Esophagus muscularis mucosa (tissue), 4 donors: ENCODE measurements around the gene CDK14. TPM values are rescaled to one million over a fixed set of nuclear protein-coding genes. Genes with fewer than 3 reads are reported as not detected.

Experiments used
- DNase-seq: peaks from one replicate; pipeline ENCODE4 v3.0.0-alpha.2; 2017; ENCODE audit errors: extremely low spot score
- H3K27ac ChIP-seq, 4 donors: fragments of 200-600 bp; sonication (generic); replicated peaks in 1 of 4; 1 replicate in 3 of 4; 2 replicates in 1 of 4; pipeline ENCODE4 v1.5.1; 2016 to 2019; ENCODE audit warnings: mild to moderate bottlenecking in 1 of 4
- H3K27me3 ChIP-seq, 4 donors: fragments of 200-600 bp; sonication (generic); one replicate each; pipeline versions ENCODE4 v1.5.1 to v1.6.0; 2016 to 2019
- H3K36me3 ChIP-seq, 4 donors: fragments of 200-600 bp; sonication (generic); one replicate each; pipeline ENCODE4 v1.5.1; 2016 to 2019
- H3K4me1 ChIP-seq, 4 donors: fragments of 200-600 bp; sonication (generic); one replicate each; pipeline ENCODE4 v1.5.1; 2016 to 2019
- H3K4me3 ChIP-seq, 4 donors: fragments of 200-600 bp; sonication (generic); 1 replicate in 2 of 4; 2 replicates in 2 of 4; pipeline ENCODE4 v1.5.1; 2016 to 2019; ENCODE audit warnings: mild to moderate bottlenecking in 4 of 4, moderate library complexity in 1 of 4
- H3K9me3 ChIP-seq, 4 donors: fragments of 200-600 bp; sonication (generic); 1 replicate in 3 of 4; 2 replicates in 1 of 4; pipeline ENCODE4 v1.5.1; 2016 to 2019
- CTCF ChIP-seq, 3 experiments: fragments of 200-600 bp in 2 of 3; fragments of 450-650 bp in 1 of 3; sonication (generic) in 2 of 3; IDR thresholded peaks; one replicate each; pipeline ENCODE4 v1.5.1; 2017 to 2019; ENCODE audit warnings: antibody characterized with exemption in 3 of 3, mild to moderate bottlenecking in 2 of 3, moderate library complexity in 1 of 3
- EP300 ChIP-seq: sonication (generic); formaldehyde crosslinking; IDR thresholded peaks from one replicate; pipeline ENCODE4 v1.6.1; 2017; ENCODE audit warnings: antibody characterized with exemption
- POLR2A ChIP-seq: fragments of 450-650 bp; IDR thresholded peaks from one replicate; pipeline ENCODE4 v1.6.1; 2017; ENCODE audit warnings: antibody characterized with exemption, moderate library complexity, mild to moderate bottlenecking, low read depth
- POLR2AphosphoS5 ChIP-seq, 2 donors: sonication (generic); formaldehyde crosslinking; IDR thresholded peaks; one replicate each; pipeline ENCODE4 v1.6.1; 2017; ENCODE audit warnings: antibody characterized with exemption in 2 of 2
- WGBS: methylation state at CpG from one replicate; pipeline ENCODE4 v1.1.5; 2018; 5-methylcytosine and 5-hydroxymethylcytosine counted together
- intact Hi-C: fragments of 100-400 bp; cut with DNase I; formaldehyde crosslinking; loops from one replicate; pipeline ENCODE4 v1.15.1; 2023
- total RNA-seq, 4 donors: library from RNA; depleted of rRNA; stranded (reverse); fragments of >200 nt; gene quantifications; one replicate each; pipeline versions ENCODE4 v1.1.0 to v1.2.1, GENCODE V29; 2016

The CDK14 gene
- total RNA-seq, 4 donors from 2014 or later: 9.6 to 17.7 (median 14.3) TPM

DNA sequence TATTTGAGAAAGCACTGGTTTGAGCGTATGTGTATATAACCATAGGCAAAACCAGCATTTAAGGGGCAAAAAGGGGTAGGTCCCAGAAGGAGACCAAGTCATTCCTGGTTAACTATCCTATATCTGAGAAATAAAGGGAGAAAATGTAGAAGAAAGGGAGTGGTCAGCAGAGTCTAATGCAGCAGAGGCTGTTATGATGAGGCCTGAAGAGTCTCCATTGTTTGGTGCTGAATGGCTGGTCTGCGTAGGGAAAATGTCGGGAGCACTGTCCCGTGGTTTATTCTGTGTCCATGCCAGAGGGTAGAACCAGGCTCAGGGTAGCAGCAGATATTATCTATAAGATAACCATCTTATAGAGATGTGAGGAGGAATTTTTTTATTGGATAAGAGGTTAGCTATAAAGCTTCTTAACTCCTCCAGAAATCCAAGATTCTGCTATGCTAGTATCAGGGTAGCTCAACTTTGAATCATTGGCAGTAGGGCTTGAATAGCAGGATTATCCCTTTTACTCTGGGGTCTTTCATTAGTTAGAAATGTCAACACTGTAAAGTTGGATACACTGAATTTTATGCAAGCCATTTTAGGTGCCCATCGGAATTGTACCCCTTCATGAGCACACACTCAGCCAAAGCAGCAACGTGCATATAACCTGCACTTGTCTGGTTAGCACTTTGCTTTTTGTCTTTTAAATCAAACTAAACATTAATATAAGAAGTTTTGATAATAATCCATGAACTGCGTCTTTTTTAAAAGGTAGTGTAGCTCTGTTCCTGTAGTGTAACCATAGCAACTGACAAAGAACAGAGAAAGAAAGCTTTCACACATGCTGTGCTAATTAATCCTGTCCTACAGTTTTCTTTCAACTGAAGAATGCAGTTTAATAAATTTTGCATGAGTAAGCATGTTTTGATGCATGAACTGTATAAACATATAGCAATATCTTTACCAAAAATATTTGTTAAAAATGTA is 356.1 kb downstream of the CDK14 start:
- intact Hi-C loops: no loop called here
- TF ChIP-seq CTCF (IDR thresholded peaks at IDR 0.05) (no peak), EP300 (no peak), POLR2AphosphoS5 (IDR thresholded peaks at IDR 0.05) (no peak), POLR2A (no peak)
- WGBS: 74% methylated on average over 7 of the region's 7 CpGs

GRCh38 chr7:90955641-90956207 is 359.6 kb downstream of the CDK14 start:
- intact Hi-C loops: no loop called here
- H3K9me3 ChIP-seq: no peaks in the 10 kb centered on the region

More for the DNA sequence above, 356.1 kb downstream of the CDK14 start:
- DNase-seq: no peak
- Histone ChIP-seq H3K9me3 (no peaks in the 10 kb centered on the region), H3K27ac (no peak overlapping the region), H3K27me3 (no peaks in the 10 kb centered on the region), H3K4me1 (peaks cover 0 to 10% (median 7%) of the 10 kb centered on the region in 4 donors), H3K36me3 (peaks cover 0 to 3% (median 0%) of the 10 kb centered on the region in 4 donors), H3K4me3 (no peak overlapping the region)

GRCh38 chr7:90957883-90958282 is 361.8 kb downstream of the CDK14 start:
- peaks cover 7 to 13% (median 8%) of the 10 kb centered on the region in 4 donors for H3K4me1 ChIP-seq
- H3K4me3 ChIP-seq: no peak overlapping the region
- no peaks in the 10 kb centered on the region for H3K27me3 ChIP-seq
- no peak overlapping the region for H3K27ac ChIP-seq
- TF ChIP-seq POLR2A: no peak
- TF ChIP-seq CTCF (IDR thresholded peaks at IDR 0.05): no peak
- no peak for TF ChIP-seq EP300
- TF ChIP-seq POLR2AphosphoS5 (IDR thresholded peaks at IDR 0.05): no peak
- no peaks in the 10 kb centered on the region for H3K9me3 ChIP-seq
- H3K36me3 ChIP-seq: peaks cover 0 to 3% (median 0%) of the 10 kb centered on the region in 4 donors
- no peak for DNase-seq
- intact Hi-C loops: no loop called here
- WGBS: 81% methylated on average over 5 of the region's 5 CpGs

More at GRCh38 chr7:90955641-90956207, 359.6 kb downstream of the CDK14 start:
- Histone ChIP-seq H3K27ac (no peak overlapping the region), H3K4me3 (no peak overlapping the region), H3K4me1 (peaks cover 7 to 22% (median 15%) of the 10 kb centered on the region in 4 donors), H3K27me3 (no peaks in the 10 kb centered on the region), H3K36me3 (peaks cover 0 to 3% (median 0%) of the 10 kb centered on the region in 4 donors)
- 82% methylated on average over 3 of the region's 3 CpGs for WGBS
- no peak for TF ChIP-seq POLR2A
- no peak for TF ChIP-seq CTCF (IDR thresholded peaks at IDR 0.05)
- TF ChIP-seq POLR2AphosphoS5 (IDR thresholded peaks at IDR 0.05): no peak
- TF ChIP-seq EP300: no peak
- DNase-seq: no peak

DNA sequence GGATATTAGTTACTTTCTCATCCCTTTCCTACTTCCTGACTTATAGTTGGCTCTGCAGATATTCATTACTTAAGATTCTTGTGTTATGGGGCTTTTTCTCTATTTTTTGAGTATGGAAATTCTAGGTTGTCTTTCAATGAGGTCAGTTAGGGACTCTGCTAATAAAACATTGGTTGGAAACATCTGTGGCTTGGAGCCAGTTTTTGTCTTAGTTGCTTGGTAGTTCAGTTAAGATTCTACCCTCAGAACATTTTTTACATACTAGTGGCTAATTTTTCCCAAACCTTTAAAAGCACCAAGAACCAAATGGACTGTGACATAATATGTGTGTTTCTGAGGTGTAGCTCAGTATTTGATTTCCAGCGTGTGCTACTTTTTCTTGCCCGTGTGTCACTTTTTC is 362.5 kb downstream of the CDK14 start:
- 64% methylated on average over 2 of the region's 2 CpGs for WGBS

More for the DNA sequence above, 362.5 kb downstream of the CDK14 start:
- H3K9me3 ChIP-seq: no peaks in the 10 kb centered on the region
- H3K36me3 ChIP-seq: peaks cover 0 to 3% (median 0%) of the 10 kb centered on the region in 4 donors
- intact Hi-C loops: no loop called here
- H3K27me3 ChIP-seq: no peaks in the 10 kb centered on the region
- TF ChIP-seq POLR2AphosphoS5 (IDR thresholded peaks at IDR 0.05) (no peak), CTCF (IDR thresholded peaks at IDR 0.05) (no peak), POLR2A (no peak), EP300 (no peak)
- DNase-seq: no peak
- no peak overlapping the region for H3K4me3 ChIP-seq
- H3K4me1 ChIP-seq: peaks cover 7 to 13% (median 7%) of the 10 kb centered on the region in 4 donors
- no peak overlapping the region for H3K27ac ChIP-seq
